Kidney epithelial cell (primary cell): ENCODE measurements around the gene RSBN1. TPM values are rescaled to one million over a fixed set of nuclear protein-coding genes. Genes with fewer than 3 reads are reported as not detected.
"Not testable (repeated sequence)": the region's sequence is repeated elsewhere in the genome, so short reads cannot be mapped to it uniquely, and the experiment has no call there.

Source experiments
- DNase-seq: peaks from one replicate; pipeline ENCODE4 v3.0.0-alpha.2; 2010; ENCODE audit warnings: low read depth
- H3K27me3 ChIP-seq: 2 replicates; pipeline ENCODE4 v1.6.0; 2011; ENCODE audit warnings: low read length; ENCODE audit not compliant: control insufficient read depth, insufficient read depth
- H3K36me3 ChIP-seq: 2 replicates; pipeline ENCODE4 v1.5.1; 2011; ENCODE audit warnings: low read length; ENCODE audit not compliant: control insufficient read depth, insufficient read depth
- H3K4me3 ChIP-seq: 2 replicates; pipeline ENCODE4 v1.5.1; 2011; ENCODE audit warnings: low read depth, mild to moderate bottlenecking, control low read depth, low read length
- total RNA-seq: library from RNA; depleted of rRNA; stranded (reverse); fragments of >200 nt; gene quantifications from 2 replicates; pipeline ENCODE4 v1.2.3, GENCODE V29; 2015
- TF ChIP-seq, protein P1 (sequence below): IDR thresholded peaks from 2 replicates; pipeline ENCODE4 v1.5.1; 2011; ENCODE audit warnings: mild to moderate bottlenecking, moderate library complexity, low read length, control low read depth, inconsistent platforms; ENCODE audit not compliant: insufficient read depth, poor library complexity, severe bottlenecking

Gene RSBN1
- total RNA-seq, 1 donor from 2014 or later = 10.2 TPM

DNA sequence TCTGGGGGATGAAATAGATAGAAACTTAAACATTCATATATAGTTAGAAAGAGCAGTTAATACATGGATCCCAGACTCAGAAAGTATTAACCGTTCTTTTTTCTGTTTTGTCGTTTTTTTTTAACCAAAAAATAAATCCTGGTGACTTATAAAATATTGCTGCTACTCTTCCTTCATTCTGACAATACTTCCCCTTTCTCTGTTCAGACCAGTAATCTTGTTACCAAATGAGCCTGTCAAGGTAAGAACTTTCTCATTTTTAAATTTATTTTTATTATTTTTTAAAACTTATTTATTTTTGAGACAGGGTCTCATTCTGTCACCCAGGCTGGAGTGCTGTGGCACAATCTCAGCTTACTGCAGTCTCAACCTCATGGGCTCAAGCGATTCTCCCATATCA, 45.5 kb upstream of the RSBN1 start:
- Histone ChIP-seq H3K36me3 (no peaks in the 10 kb centered on the region), H3K27me3 (no peaks in the 10 kb centered on the region), H3K4me3 (no peak overlapping the region)
- TF ChIP-seq, protein P1, sequence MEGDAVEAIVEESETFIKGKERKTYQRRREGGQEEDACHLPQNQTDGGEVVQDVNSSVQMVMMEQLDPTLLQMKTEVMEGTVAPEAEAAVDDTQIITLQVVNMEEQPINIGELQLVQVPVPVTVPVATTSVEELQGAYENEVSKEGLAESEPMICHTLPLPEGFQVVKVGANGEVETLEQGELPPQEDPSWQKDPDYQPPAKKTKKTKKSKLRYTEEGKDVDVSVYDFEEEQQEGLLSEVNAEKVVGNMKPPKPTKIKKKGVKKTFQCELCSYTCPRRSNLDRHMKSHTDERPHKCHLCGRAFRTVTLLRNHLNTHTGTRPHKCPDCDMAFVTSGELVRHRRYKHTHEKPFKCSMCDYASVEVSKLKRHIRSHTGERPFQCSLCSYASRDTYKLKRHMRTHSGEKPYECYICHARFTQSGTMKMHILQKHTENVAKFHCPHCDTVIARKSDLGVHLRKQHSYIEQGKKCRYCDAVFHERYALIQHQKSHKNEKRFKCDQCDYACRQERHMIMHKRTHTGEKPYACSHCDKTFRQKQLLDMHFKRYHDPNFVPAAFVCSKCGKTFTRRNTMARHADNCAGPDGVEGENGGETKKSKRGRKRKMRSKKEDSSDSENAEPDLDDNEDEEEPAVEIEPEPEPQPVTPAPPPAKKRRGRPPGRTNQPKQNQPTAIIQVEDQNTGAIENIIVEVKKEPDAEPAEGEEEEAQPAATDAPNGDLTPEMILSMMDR = no peak
- DNase-seq = no peak

DNA sequence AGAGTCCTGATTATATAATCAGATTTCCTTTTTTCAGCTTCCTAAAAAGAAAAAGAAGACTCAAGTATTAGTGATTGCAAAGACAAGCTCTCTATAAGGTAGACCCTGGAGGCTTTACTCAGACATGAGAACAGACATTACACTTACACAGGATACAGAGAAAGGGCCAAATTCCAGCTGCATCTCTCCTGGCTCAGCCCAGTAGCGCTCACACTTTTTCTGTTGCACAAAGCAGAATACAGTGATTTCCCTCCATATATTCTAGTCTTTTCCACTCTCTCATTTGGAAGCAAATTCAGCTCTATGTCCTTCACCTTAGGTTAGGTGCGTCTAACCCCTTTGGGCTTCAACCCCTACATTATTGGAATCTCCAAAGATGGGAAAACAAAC, 44.1 kb upstream of the RSBN1 start:
- no peak for DNase-seq
- Histone ChIP-seq H3K27me3 (no peaks in the 10 kb centered on the region), H3K4me3 (no peak overlapping the region), H3K36me3 (no peaks in the 10 kb centered on the region)
- TF ChIP-seq, protein P1 = no peak

DNA sequence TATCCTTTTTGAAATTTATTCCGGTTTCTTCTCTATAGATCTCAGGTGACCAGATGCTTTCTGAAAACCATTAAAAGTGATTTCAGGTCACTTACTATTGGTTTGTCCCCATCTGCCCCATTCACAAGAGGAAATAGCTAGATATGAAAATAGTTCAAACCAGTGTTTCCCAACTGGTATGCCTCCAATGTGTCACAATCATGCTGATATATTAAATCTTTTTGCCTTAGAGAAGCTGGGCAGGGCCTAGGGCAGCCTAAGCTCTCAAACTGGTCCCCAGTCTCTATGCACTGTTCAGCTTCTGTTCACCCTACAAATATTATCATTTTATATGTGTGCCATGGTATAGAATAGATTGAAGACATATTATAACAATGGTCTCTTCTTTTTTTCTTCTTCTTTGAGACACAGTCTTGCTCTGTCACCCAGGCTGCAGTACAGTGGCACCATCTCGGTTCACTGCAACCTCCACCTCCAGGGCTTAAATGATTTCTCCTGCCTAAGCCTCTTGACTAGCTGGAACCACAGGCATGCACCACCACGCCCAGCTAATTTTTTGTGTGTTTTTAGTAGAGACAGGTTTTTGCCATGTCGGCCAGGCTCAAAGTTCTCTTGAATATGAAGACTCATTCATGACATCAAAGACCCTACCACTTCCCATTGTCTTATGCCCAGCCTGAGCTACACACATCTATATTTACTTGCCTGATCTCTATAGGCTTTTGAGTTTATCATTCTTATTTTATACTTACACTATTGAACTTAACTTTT, 43.5 kb upstream of the RSBN1 start:
- H3K36me3 ChIP-seq = no peaks in the 10 kb centered on the region
- TF ChIP-seq, protein P1 = no peak
- DNase-seq = no peak

DNA sequence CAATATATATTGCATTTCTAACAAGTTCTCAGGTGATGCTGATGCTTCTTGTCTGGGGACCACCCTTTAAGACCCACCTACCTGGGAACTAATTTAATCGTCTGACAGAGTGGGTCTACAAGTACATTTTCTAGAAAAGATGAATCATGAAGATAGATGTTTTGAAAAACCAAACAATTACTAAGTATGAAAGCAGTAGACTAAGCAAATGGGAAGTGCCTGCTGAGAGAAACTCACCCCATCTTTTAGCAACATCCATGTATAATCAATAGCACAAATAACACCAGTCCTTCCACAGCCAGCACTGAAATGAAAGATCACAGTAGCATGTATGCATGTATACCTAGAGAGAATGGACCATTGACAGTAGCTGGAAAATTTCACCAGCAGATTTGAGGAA, 42.0 kb upstream of the RSBN1 start:
- TF ChIP-seq, protein P1 = no peak
- Histone ChIP-seq H3K27me3 (no peaks in the 10 kb centered on the region), H3K4me3 (no peak overlapping the region), H3K36me3 (no peaks in the 10 kb centered on the region)
- no peak for DNase-seq

More for the DNA sequence above, 43.5 kb upstream of the RSBN1 start:
- H3K27me3 ChIP-seq = no peaks in the 10 kb centered on the region
- no peak overlapping the region for H3K4me3 ChIP-seq

DNA sequence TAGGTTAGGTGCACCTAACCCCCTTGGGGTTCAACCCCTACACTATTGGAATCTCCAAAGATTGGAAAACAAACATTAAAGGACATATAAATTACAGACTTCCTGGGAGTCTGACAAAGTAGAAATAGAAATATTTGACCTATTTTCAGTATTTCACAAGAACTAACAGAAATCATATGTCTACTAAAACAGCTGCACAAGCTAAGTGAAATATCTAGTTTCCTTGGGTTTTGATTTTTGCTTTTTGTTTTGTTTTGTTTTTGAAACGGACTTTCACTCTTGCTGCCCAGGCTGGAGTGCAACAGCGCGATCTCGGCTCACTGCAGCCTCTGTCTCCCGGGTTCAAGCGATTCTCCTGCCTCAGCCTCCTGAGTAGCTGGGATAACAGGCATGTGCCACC, 40.4 kb upstream of the RSBN1 start:
- not testable (repeated sequence) for H3K4me3 ChIP-seq, H3K27me3 ChIP-seq, DNase-seq, H3K36me3 ChIP-seq

DNA sequence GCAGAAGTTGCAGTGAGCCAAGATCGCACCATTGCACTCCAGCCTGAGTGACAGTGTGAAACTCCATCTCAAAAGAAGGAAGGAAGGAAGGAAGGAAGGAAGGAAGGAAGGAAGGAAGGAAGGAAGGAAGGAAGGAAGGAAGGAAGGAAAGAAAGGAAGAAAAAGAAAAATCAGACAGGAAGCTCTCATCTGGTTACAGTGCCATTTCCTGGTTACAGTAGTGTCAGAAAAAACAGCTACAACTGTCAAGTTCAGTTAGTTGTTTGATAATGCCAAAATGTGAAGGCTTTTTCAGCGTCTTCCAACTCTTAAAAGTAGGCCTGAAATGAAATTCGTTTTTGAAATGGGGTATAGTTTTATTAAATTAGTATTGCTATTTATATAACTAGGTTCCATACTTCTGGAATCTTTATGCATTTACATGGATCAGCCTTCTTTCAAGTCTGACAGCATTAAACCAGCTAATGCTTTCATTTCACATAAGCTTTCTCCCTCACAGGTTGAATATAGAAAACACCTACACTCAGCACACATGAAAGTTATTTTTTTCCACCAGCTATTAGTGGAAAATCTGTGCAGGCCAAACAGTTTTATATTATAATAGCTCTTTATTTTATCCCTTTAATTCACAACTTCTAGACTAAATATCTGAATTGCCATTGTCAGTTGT, 38.0 kb upstream of the RSBN1 start:
- H3K4me3 ChIP-seq = no peak overlapping the region
- TF ChIP-seq, protein P1 = no peak
- DNase-seq = no peak
- H3K27me3 ChIP-seq = no peaks in the 10 kb centered on the region
- no peaks in the 10 kb centered on the region for H3K36me3 ChIP-seq
